DND-41 (cell line): ENCODE results near the gene C10orf95.

Source experiments
- EZH2 ChIP-seq: IDR thresholded peaks from 3 replicates; pipeline ENCODE4 v1.6.1; 2012; ENCODE audit warnings: borderline replicate concordance, low read depth, mild to moderate bottlenecking, moderate library complexity, low read length, inconsistent platforms; ENCODE audit not compliant: severe bottlenecking
- TF ChIP-seq, protein P1 (sequence below): IDR thresholded peaks from 2 replicates; pipeline ENCODE4 v1.5.1; 2012; ENCODE audit warnings: borderline replicate concordance, low read length, moderate library complexity, mild to moderate bottlenecking; ENCODE audit not compliant: poor library complexity, severe bottlenecking; ENCODE audit errors: extremely low read depth

DNA sequence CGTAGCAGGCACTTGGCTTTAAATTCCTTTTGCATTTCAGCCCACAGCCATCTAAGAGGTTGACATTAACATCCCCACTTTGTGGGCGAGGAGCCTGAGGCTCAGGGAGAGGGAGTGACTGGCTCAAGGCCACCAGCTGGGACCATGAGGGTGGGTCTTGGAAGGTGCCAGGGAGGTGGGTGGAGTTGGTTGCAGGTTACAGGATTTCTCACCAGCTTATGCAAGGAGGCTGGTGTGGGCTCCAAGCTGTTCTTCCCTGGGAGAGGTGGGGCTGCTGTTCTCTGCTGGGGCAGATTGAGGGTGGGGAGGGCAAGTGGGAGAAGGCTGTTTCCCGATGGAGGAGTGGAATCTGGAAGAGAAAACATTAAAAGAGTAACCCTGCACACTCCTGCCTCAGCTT lies 14.1 kb upstream of the C10orf95 start:
- TF ChIP-seq, protein P1, sequence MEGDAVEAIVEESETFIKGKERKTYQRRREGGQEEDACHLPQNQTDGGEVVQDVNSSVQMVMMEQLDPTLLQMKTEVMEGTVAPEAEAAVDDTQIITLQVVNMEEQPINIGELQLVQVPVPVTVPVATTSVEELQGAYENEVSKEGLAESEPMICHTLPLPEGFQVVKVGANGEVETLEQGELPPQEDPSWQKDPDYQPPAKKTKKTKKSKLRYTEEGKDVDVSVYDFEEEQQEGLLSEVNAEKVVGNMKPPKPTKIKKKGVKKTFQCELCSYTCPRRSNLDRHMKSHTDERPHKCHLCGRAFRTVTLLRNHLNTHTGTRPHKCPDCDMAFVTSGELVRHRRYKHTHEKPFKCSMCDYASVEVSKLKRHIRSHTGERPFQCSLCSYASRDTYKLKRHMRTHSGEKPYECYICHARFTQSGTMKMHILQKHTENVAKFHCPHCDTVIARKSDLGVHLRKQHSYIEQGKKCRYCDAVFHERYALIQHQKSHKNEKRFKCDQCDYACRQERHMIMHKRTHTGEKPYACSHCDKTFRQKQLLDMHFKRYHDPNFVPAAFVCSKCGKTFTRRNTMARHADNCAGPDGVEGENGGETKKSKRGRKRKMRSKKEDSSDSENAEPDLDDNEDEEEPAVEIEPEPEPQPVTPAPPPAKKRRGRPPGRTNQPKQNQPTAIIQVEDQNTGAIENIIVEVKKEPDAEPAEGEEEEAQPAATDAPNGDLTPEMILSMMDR, result no peak
- no peak for TF ChIP-seq EZH2
